Vagina (tissue), 2 donors: ENCODE data around the gene TBX4.

Experiments
- POLR2A ChIP-seq, 2 donors: fragments of 450-650 bp; IDR thresholded peaks; one replicate each; pipeline ENCODE4 v1.6.1; 2017; ENCODE audit warnings: antibody characterized with exemption in 2 of 2, mild to moderate bottlenecking in 2 of 2, moderate library complexity in 2 of 2
- TF ChIP-seq, protein P1 (sequence below), 3 experiments: fragments of 450-650 bp in 2 of 3; fragments of 200-600 bp in 1 of 3; sonication (generic) in 1 of 3; IDR thresholded peaks; one replicate each; pipeline ENCODE4 v1.5.1; 2017 to 2019; ENCODE audit warnings: antibody characterized with exemption in 3 of 3, mild to moderate bottlenecking in 2 of 3, moderate library complexity in 2 of 3

- TF ChIP-seq, protein P1, sequence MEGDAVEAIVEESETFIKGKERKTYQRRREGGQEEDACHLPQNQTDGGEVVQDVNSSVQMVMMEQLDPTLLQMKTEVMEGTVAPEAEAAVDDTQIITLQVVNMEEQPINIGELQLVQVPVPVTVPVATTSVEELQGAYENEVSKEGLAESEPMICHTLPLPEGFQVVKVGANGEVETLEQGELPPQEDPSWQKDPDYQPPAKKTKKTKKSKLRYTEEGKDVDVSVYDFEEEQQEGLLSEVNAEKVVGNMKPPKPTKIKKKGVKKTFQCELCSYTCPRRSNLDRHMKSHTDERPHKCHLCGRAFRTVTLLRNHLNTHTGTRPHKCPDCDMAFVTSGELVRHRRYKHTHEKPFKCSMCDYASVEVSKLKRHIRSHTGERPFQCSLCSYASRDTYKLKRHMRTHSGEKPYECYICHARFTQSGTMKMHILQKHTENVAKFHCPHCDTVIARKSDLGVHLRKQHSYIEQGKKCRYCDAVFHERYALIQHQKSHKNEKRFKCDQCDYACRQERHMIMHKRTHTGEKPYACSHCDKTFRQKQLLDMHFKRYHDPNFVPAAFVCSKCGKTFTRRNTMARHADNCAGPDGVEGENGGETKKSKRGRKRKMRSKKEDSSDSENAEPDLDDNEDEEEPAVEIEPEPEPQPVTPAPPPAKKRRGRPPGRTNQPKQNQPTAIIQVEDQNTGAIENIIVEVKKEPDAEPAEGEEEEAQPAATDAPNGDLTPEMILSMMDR (IDR thresholded peaks at IDR 0.05): no peak
- no peak for TF ChIP-seq POLR2A (IDR thresholded peaks at IDR 0.05)
Observed at GRCh38 chr17:61488878-61489718, 36.9 kb downstream of the TBX4 start.
